Measurements from ENCODE around the gene MAPK8IP3.

MAPK8IP3 gene

GRCh38 chr16:1743376-1744337 is 37.7 kb downstream of the MAPK8IP3 start:
- DNase-seq: no peak

GRCh38 chr16:1744338-1744840 is 38.4 kb downstream of the MAPK8IP3 start:
- no peak for DNase-seq

- DNase-seq: no peak
Measured at GRCh38 chr16:1745181-1745899, 39.3 kb downstream of the MAPK8IP3 start.

- no peak for DNase-seq
Measured at GRCh38 chr16:1745900-1746692, 40.1 kb downstream of the MAPK8IP3 start.

GRCh38 chr16:1746693-1747195 is 40.7 kb downstream of the MAPK8IP3 start:
- no peak for DNase-seq

- no peak for DNase-seq
Measured at GRCh38 chr16:1747934-1748333, 41.9 kb downstream of the MAPK8IP3 start.

- DNase-seq: no peak
Measured at GRCh38 chr16:1749152-1750117, 43.4 kb downstream of the MAPK8IP3 start.

- no peak for DNase-seq
Measured at GRCh38 chr16:1751946-1752345, 46.0 kb downstream of the MAPK8IP3 start.

GRCh38 chr16:1752853-1753252 is 46.9 kb downstream of the MAPK8IP3 start:
- no peak for DNase-seq

GRCh38 chr16:1754204-1754603 is 48.2 kb downstream of the MAPK8IP3 start:
- DNase-seq: no peak

GRCh38 chr16:1757714-1758461 is 51.9 kb downstream of the MAPK8IP3 start:
- no peak for DNase-seq

- DNase-seq: no peak
Measured at GRCh38 chr16:1758923-1759322, 52.9 kb downstream of the MAPK8IP3 start.

- no peak for DNase-seq
Measured at GRCh38 chr16:1759511-1759910, 53.5 kb downstream of the MAPK8IP3 start.

- no peak for DNase-seq
Measured at GRCh38 chr16:1760911-1761310, 54.9 kb downstream of the MAPK8IP3 start.

GRCh38 chr16:1761751-1762150 is 55.8 kb downstream of the MAPK8IP3 start:
- DNase-seq: no peak

GRCh38 chr16:1762196-1762878 is 56.3 kb downstream of the MAPK8IP3 start:
- no peak for DNase-seq

- DNase-seq: no peak
Measured at GRCh38 chr16:1762879-1763520, 57.0 kb downstream of the MAPK8IP3 start.

GRCh38 chr16:1763521-1764511 is 57.8 kb downstream of the MAPK8IP3 start:
- DNase-seq: no peak

All from CD4-positive, alpha-beta T cell treated with Interleukin-10 for 1 hour (primary cell).